Glutamatergic neuron (in vitro differentiated cells): ENCODE results near the gene RHCG. TPM values are rescaled to one million over a fixed set of nuclear protein-coding genes. Genes with fewer than 3 reads are reported as not detected.

Experiments
- DNase-seq: peaks from one replicate; pipeline ENCODE4 v3.0.0; 2022
- H3K27ac Mint-ChIP-seq: one replicate; pipeline ENCODE4 v1.8.0; 2020; ENCODE audit warnings: mild to moderate bottlenecking, mixed read lengths, inconsistent platforms; ENCODE audit not compliant: unreplicated experiment
- H3K27me3 Mint-ChIP-seq: one replicate; pipeline ENCODE4 v1.8.0; 2020; ENCODE audit warnings: mild to moderate bottlenecking, moderate library complexity, mixed read lengths, inconsistent platforms; ENCODE audit not compliant: unreplicated experiment
- H3K36me3 Mint-ChIP-seq: one replicate; pipeline ENCODE4 v1.8.0; 2020; ENCODE audit warnings: mild to moderate bottlenecking, mixed read lengths, inconsistent platforms; ENCODE audit not compliant: unreplicated experiment
- H3K4me1 Mint-ChIP-seq: one replicate; pipeline ENCODE4 v1.8.0; 2020; ENCODE audit warnings: mild to moderate bottlenecking, low read depth, mixed read lengths, inconsistent platforms; ENCODE audit not compliant: unreplicated experiment
- H3K4me3 Mint-ChIP-seq: one replicate; pipeline ENCODE4 v1.8.0; 2020; ENCODE audit warnings: mild to moderate bottlenecking, mixed read lengths, inconsistent platforms; ENCODE audit not compliant: unreplicated experiment
- H3K9me3 Mint-ChIP-seq: one replicate; pipeline ENCODE4 v1.8.0; 2020; ENCODE audit warnings: mild to moderate bottlenecking, moderate library complexity, mixed read lengths, inconsistent platforms; ENCODE audit not compliant: unreplicated experiment
- CTCF ChIP-seq: fragments of 200-600 bp; sonication (generic); IDR thresholded peaks from one replicate; pipeline ENCODE4 v1.5.0; 2021; ENCODE audit not compliant: partially characterized antibody, unreplicated experiment
- total RNA-seq: library from RNA; stranded (reverse); fragmentation: NEBNext Ultra II Directional; extraction: Animal tissue kit (Norgen Biotek cat#: 25700); gene quantifications from one replicate; pipeline ENCODE4 v1.2.1, GENCODE V29; 2021; ENCODE audit not compliant: unreplicated experiment

RHCG gene
- total RNA-seq, 1 donor from 2014 or later = not detected

- H3K27ac Mint-ChIP-seq = no peak overlapping the region
- no peaks in the 10 kb centered on the region for H3K36me3 Mint-ChIP-seq
- H3K27me3 Mint-ChIP-seq = peaks cover 2% of the 10 kb centered on the region
- no peaks in the 10 kb centered on the region for H3K4me1 Mint-ChIP-seq
- no peak for TF ChIP-seq CTCF
- H3K9me3 Mint-ChIP-seq = peaks cover 2% of the 10 kb centered on the region
- H3K4me3 Mint-ChIP-seq = no peak overlapping the region
- no peak for DNase-seq
Measured at GRCh38 chr15:89515477-89515876, 19.1 kb upstream of the RHCG start.

GRCh38 chr15:89514596-89515406, 18.4 kb upstream of the RHCG start:
- Mint-ChIP-seq H3K27ac (no peak overlapping the region), H3K9me3 (peaks cover 2% of the 10 kb centered on the region), H3K36me3 (no peaks in the 10 kb centered on the region), H3K27me3 (peaks cover 2% of the 10 kb centered on the region), H3K4me3 (no peak overlapping the region), H3K4me1 (no peaks in the 10 kb centered on the region)
- no peak for DNase-seq
- no peak for TF ChIP-seq CTCF

- no peak for DNase-seq
- Mint-ChIP-seq H3K36me3 (no peaks in the 10 kb centered on the region), H3K4me1 (no peaks in the 10 kb centered on the region), H3K27me3 (peaks cover 2% of the 10 kb centered on the region), H3K4me3 (no peak overlapping the region), H3K27ac (no peak overlapping the region), H3K9me3 (peaks cover 2% of the 10 kb centered on the region)
- no peak for TF ChIP-seq CTCF
Measured at GRCh38 chr15:89514186-89514585, 17.8 kb upstream of the RHCG start.

GRCh38 chr15:89513284-89513683, 16.9 kb upstream of the RHCG start:
- Mint-ChIP-seq H3K27me3 (peaks cover 2% of the 10 kb centered on the region), H3K4me3 (no peak overlapping the region), H3K36me3 (no peaks in the 10 kb centered on the region), H3K27ac (no peak overlapping the region), H3K9me3 (peaks cover 2% of the 10 kb centered on the region), H3K4me1 (no peaks in the 10 kb centered on the region)
- TF ChIP-seq CTCF = no peak
- no peak for DNase-seq

- TF ChIP-seq CTCF = no peak
- no peak for DNase-seq
- Mint-ChIP-seq H3K36me3 (no peaks in the 10 kb centered on the region), H3K9me3 (peaks cover 2% of the 10 kb centered on the region), H3K27ac (no peak overlapping the region), H3K27me3 (peaks cover 2% of the 10 kb centered on the region), H3K4me1 (no peaks in the 10 kb centered on the region), H3K4me3 (no peak overlapping the region)
Measured at GRCh38 chr15:89512631-89513030, 16.2 kb upstream of the RHCG start.
